GM12878 (cell line): Measurements from ENCODE around the gene SCYGR2. TPM values are rescaled to one million over a fixed set of nuclear protein-coding genes. Genes with fewer than 3 reads are reported as not detected.

ENCODE experiments used
- ATAC-seq: fragments of 200-7000 bp; cut with Tn5 transposase; 3 replicates; pipeline ENCODE4 v1.9.1; 2020; ENCODE audit warnings: mild to moderate bottlenecking, moderate library complexity
- BruUV-seq: library from RNA; stranded (reverse); fragments of 400-500 nt; replicated peaks from 2 replicates; lab custom pipeline; 2021; lab: Mats Ljungman, UMichigan
- CTCF ChIA-PET: fragments of 300-600 bp; sonication (Branson Sonifier 250); formaldehyde crosslinking; extraction: SDS; loops from one replicate; lab custom pipeline; 2021; ENCODE audit warnings: inconsistent platforms; lab: Yijun Ruan, JAX
- POLR2A ChIA-PET: fragments of 350-600 bp; formaldehyde crosslinking; extraction: SDS; loops from one replicate; lab custom pipeline; 2021; ENCODE audit warnings: inconsistent platforms; lab: Charles Lee
- RAD21 ChIA-PET: fragments of 300-600 bp; sonication (Branson Sonifier 250); formaldehyde crosslinking; loops from one replicate; lab custom pipeline; 2023; ENCODE audit warnings: antibody characterized with exemption; ENCODE audit not compliant: unreplicated experiment; lab: Charles Lee
- SMC1A ChIA-PET: fragments of 300-600 bp; sonication (Branson Sonifier 250); formaldehyde crosslinking; loops from one replicate; lab custom pipeline; 2023; ENCODE audit not compliant: unreplicated experiment, uncharacterized antibody; lab: Charles Lee
- DNase-seq: peaks from one replicate; pipeline ENCODE4 v3.0.0-alpha.2; 2011; ENCODE audit warnings: low read depth, low spot score
- FAIRE-seq: peaks from 3 replicates; lab custom pipeline; 2011; peaks lifted over from hg19 to GRCh38; lab: Jason Lieb, UNC
- H2AFZ ChIP-seq: 2 replicates; pipeline ENCODE4 v1.6.0; 2011; ENCODE audit warnings: low read depth, low read length, control low read depth; ENCODE audit not compliant: control insufficient read depth
- H3K27ac ChIP-seq: 2 replicates; pipeline ENCODE4 v1.5.1; 2011; ENCODE audit warnings: control low read depth; ENCODE audit not compliant: control insufficient read depth, insufficient read depth
- H3K27me3 ChIP-seq, 2 experiments: replicated peaks in 1 of 2; 2 replicates each; pipeline versions ENCODE4 v1.6.0 to v1.6.1; 2011; ENCODE audit warnings: low read length in 1 of 2; ENCODE audit not compliant: control insufficient read depth in 2 of 2, insufficient read depth in 2 of 2
- H3K36me3 ChIP-seq, 2 experiments: 2 replicates each; pipeline ENCODE4 v1.5.1; 2011; ENCODE audit warnings: low read length in 1 of 2; ENCODE audit not compliant: control insufficient read depth in 2 of 2, insufficient read depth in 2 of 2
- H3K4me1 ChIP-seq: 2 replicates; pipeline ENCODE4 v1.6.1; 2011; ENCODE audit warnings: mild to moderate bottlenecking, low read length, moderate library complexity, mixed read lengths; ENCODE audit not compliant: control insufficient read depth, insufficient read depth
- H3K4me2 ChIP-seq: 2 replicates; pipeline ENCODE4 v1.6.0; 2011; ENCODE audit warnings: control low read depth; ENCODE audit not compliant: control insufficient read depth, insufficient read depth
- H3K4me3 ChIP-seq: fragments of 200-600 bp; sonication (generic); 2 replicates; pipeline ENCODE4 v1.5.1; 2016
- H3K79me2 ChIP-seq: 2 replicates; pipeline ENCODE4 v1.6.0; 2011; ENCODE audit warnings: low read length; ENCODE audit not compliant: control insufficient read depth, insufficient read depth
- H3K9ac ChIP-seq: 2 replicates; pipeline ENCODE4 v1.8.0; 2011; ENCODE audit warnings: low read length, control low read depth, mixed read lengths; ENCODE audit not compliant: control insufficient read depth, insufficient read depth
- H3K9me3 ChIP-seq: replicated peaks from 3 replicates; pipeline ENCODE4 v1.5.1; 2011; ENCODE audit warnings: mild to moderate bottlenecking, low read length; ENCODE audit not compliant: control insufficient read depth, insufficient read depth
- H4K20me1 ChIP-seq: 2 replicates; pipeline ENCODE4 v1.6.0; 2011; ENCODE audit not compliant: control insufficient read depth, insufficient read depth
- CBFB ChIP-seq: IDR thresholded peaks from 2 replicates; pipeline ENCODE4 v1.6.1; 2016; ENCODE audit warnings: antibody characterized with exemption, low read depth
- EED ChIP-seq: sonication (generic); IDR thresholded peaks from 2 replicates; pipeline ENCODE4 v1.6.1; 2016; ENCODE audit warnings: antibody characterized with exemption, low read depth
- ESRRA ChIP-seq: IDR thresholded peaks from 2 replicates; pipeline ENCODE4 v1.6.1; 2012; ENCODE audit warnings: mild to moderate bottlenecking, low read length, improper control_type of control experiment
- EZH2 ChIP-seq: IDR thresholded peaks from 2 replicates; pipeline ENCODE4 v1.6.1; 2012; ENCODE audit warnings: low read depth, mild to moderate bottlenecking, control low read depth, inconsistent platforms, low read length, borderline replicate concordance; ENCODE audit not compliant: control insufficient read depth
- FOXK2 ChIP-seq: fragments of 450-650 bp; IDR thresholded peaks from 2 replicates; pipeline ENCODE4 v1.6.1; 2017; ENCODE audit warnings: mild to moderate bottlenecking, moderate library complexity
- JUNB ChIP-seq: IDR thresholded peaks from 2 replicates; pipeline ENCODE4 v1.6.1; 2016; ENCODE audit warnings: antibody characterized with exemption, mild to moderate bottlenecking
- MXI1 ChIP-seq: fragments of 150-350 bp; IDR thresholded peaks from 2 replicates; pipeline ENCODE4 v1.6.1; 2011; ENCODE audit warnings: low read depth, mild to moderate bottlenecking, inconsistent platforms, low read length, improper control_type of control experiment
- NR2C2 ChIP-seq: IDR thresholded peaks from 2 replicates; pipeline ENCODE4 v1.6.1; 2011; ENCODE audit warnings: borderline replicate concordance, low read depth; ENCODE audit not compliant: control insufficient read depth, insufficient read length
- NRF1 ChIP-seq: conservative IDR thresholded peaks from 2 replicates; pipeline ENCODE4 v1.6.1; 2011; ENCODE audit warnings: mild to moderate bottlenecking, low read depth, low read length, improper control_type of control experiment
- PML ChIP-seq: IDR thresholded peaks from 2 replicates; pipeline ENCODE4 v1.6.1; 2012; ENCODE audit warnings: low read length, inconsistent platforms
- RAD21 ChIP-seq: IDR thresholded peaks from 2 replicates; pipeline ENCODE4 v1.6.1; 2011; ENCODE audit warnings: mild to moderate bottlenecking, low read depth, low read length, moderate library complexity; ENCODE audit not compliant: insufficient read depth
- SMC3 ChIP-seq: IDR thresholded peaks from 2 replicates; pipeline ENCODE4 v1.6.1; 2011; ENCODE audit warnings: low read length, improper control_type of control experiment, borderline replicate concordance
- SP1 ChIP-seq: IDR thresholded peaks from one replicate; pipeline ENCODE4 v1.6.1; 2011; ENCODE audit warnings: low read depth, low read length
- SREBF1 ChIP-seq: IDR thresholded peaks from 2 replicates; pipeline ENCODE4 v1.6.1; 2012; ENCODE audit warnings: mild to moderate bottlenecking, low read length
- SUZ12 ChIP-seq: fragments of 200-600 bp; sonication (generic); IDR thresholded peaks from one replicate; pipeline ENCODE4 v1.6.1; 2018; ENCODE audit warnings: antibody characterized with exemption, mild to moderate bottlenecking; ENCODE audit not compliant: unreplicated experiment
- ZNF274 ChIP-seq: IDR thresholded peaks from one replicate; pipeline ENCODE4 v1.8.0; 2011; ENCODE audit not compliant: insufficient read length, insufficient read depth
- WGBS: methylation state at CpG from one replicate; pipeline ENCODE4 v1.1.6; 2016; ENCODE audit warnings: low lambda C conversion rate; ENCODE audit not compliant: insufficient replicate concordance, insufficient coverage; ENCODE audit errors: missing lambda C conversion rate; 5-methylcytosine and 5-hydroxymethylcytosine counted together
- in situ Hi-C: fragments of 300-500 bp; cut with MboI; formaldehyde crosslinking; loops from 9 replicates; pipeline ENCODE4 v1.14.3; 2018; ENCODE audit warnings: mixed read lengths
- intact Hi-C: fragments of 100-400 bp; cut with micrococcal nuclease; formaldehyde crosslinking; loops from one replicate; pipeline ENCODE4 v1.14.2; 2022; ENCODE audit not compliant: unreplicated experiment
- polyA plus RNA-seq, 11 experiments: library from polyadenylated mRNA; depleted of rRNA in 4 of 11; unstranded in 6 of 11; stranded (reverse) in 5 of 11; fragments of >200 nt; fragmentation: Nextera tagmentation in 4 of 11; fragmentation: Illumina TruSeq in 1 of 11; extraction: Ambion mirVana in 4 of 11; extraction: Trizol in 1 of 11; gene quantifications; 1 replicate in 1 of 11; 2 replicates in 10 of 11; pipeline versions ENCODE4 v1.2.1 to v1.2.3, GENCODE V29; 2011 to 2016; ENCODE audit warnings: inconsistent platforms in 2 of 11, missing spikeins in 2 of 11, low read depth in 1 of 11
- total RNA-seq, 4 experiments: library from RNA; depleted of rRNA in 3 of 4; stranded (reverse); fragments of >200 nt in 3 of 4; fragmentation: Illumina TruSeq in 1 of 4; extraction: Trizol in 1 of 4; gene quantifications; 2 replicates each; pipeline versions ENCODE4 v1.2.1 to v1.2.3, GENCODE V29; 2013 to 2021
- TF ChIP-seq, protein P1 (sequence below): fragments of 150-350 bp; IDR thresholded peaks from 2 replicates; pipeline ENCODE4 v1.6.1; 2014; ENCODE audit warnings: mild to moderate bottlenecking, low read depth, low read length

Gene SCYGR2
- total and polyA plus RNA-seq, 10 of the 15 experiments (the other 5 are each of a cell fraction or from before 2014, with no cell fraction given): not detected

DNA sequence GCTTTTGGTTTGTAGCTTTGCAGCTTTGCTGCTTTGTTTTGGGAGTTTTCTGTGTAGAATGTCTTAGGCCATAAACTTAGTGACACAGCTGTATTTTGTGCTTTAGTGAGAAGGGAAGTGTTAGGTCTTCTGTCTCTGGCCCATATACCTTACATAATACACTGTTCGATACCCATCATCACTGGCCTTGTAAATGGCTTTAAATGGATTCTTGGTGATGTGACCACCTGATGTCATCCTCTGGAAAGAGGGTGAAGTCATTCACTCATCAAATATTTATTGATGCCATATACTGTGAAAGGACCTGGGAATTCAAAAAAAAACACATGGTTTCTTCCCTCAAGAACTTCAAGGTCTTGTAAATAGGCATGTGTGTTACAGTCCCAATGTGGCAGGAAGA lies 18.9 kb upstream of the SCYGR2 start:
- SMC1A ChIA-PET: interaction anchor here (1.2 to 1.4 kb wide), 2 partner anchors 9 to 281 kb away, joined by 3 read pairs; no protein-coding TSS in a partner anchor
- ATAC-seq: no peak
- TF ChIP-seq PML (no peak), SREBF1 (no peak), RAD21 (no peak), CBFB (no peak), SP1 (no peak), MXI1 (no peak)
- H3K79me2 ChIP-seq: no peaks in the 10 kb centered on the region
- 100% methylated on average over 1 of the region's 1 CpG for WGBS
- BruUV-seq: no TSS peak
- H3K27ac ChIP-seq: no peak overlapping the region
- peaks cover 5% of the 10 kb centered on the region; the same call in 2 of the 3 replicates for H3K9me3 ChIP-seq
- no peak for FAIRE-seq
- intact Hi-C loops: no loop called here
- H3K4me3 ChIP-seq: no peak overlapping the region
- no peak overlapping the region for H3K9ac ChIP-seq
- no peaks in the 10 kb centered on the region for H3K27me3 ChIP-seq
- H2AFZ ChIP-seq: no peak overlapping the region
- no peaks in the 10 kb centered on the region for H3K4me1 ChIP-seq
- H3K36me3 ChIP-seq: no peaks in the 10 kb centered on the region
- in situ Hi-C loops: no loop called here
- RAD21 ChIA-PET: interaction anchor here (0.6 to 1.3 kb wide), 3 partner anchors 55 to 174 kb away, joined by 3 to 4 read pairs (median 3); no protein-coding TSS in a partner anchor
- CTCF ChIA-PET: interaction anchor here (0.8 to 1.7 kb wide), 2 partner anchors 12 to 13 kb away, joined by 3 to 7 read pairs; no protein-coding TSS in a partner anchor
- no peak overlapping the region for H3K4me2 ChIP-seq
- H4K20me1 ChIP-seq: no peaks in the 10 kb centered on the region
- no peak for DNase-seq
- POLR2A ChIA-PET: no interaction called here

DNA sequence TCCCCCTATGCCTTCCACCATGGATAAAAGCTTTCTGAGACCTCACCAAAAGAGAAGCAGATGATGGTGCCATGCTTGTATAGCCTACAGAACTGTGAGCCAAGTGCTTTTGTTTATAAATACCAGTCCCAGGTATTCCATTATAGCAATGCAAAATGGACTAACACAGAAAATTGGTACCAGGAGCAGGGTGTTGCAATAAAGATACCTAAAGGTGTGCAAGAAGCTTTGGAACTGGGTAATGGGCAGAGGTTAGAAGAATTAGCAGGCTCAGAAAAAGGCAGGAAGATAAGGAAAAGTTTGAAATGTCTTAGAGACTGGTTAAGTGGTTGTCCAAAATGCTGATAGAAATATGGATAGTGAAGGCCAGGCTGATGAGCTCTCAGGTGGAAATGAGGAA lies 16.3 kb upstream of the SCYGR2 start:
- ChIA-PET RAD21 (no interaction called here), CTCF (no interaction called here), POLR2A (interaction anchor here (0.5 kb wide), 1 partner anchor 134 kb away, joined by 6 read pairs; no protein-coding TSS in a partner anchor), SMC1A (no interaction called here)
- peaks cover 5% of the 10 kb centered on the region; the same call in 2 of the 3 replicates for H3K9me3 ChIP-seq
- no peak overlapping the region for H3K4me3 ChIP-seq
- no peak overlapping the region for H3K9ac ChIP-seq
- H4K20me1 ChIP-seq: no peaks in the 10 kb centered on the region
- H3K4me2 ChIP-seq: no peak overlapping the region
- no peak for FAIRE-seq
- no peak overlapping the region for H3K27ac ChIP-seq
- no peaks in the 10 kb centered on the region for H3K4me1 ChIP-seq
- H3K27me3 ChIP-seq: no peaks in the 10 kb centered on the region
- no TSS peak for BruUV-seq
- H2AFZ ChIP-seq: no peak overlapping the region
- DNase-seq: no peak
- intact Hi-C loops (no loop called here), in situ Hi-C loops (no loop called here)
- H3K36me3 ChIP-seq: no peaks in the 10 kb centered on the region
- no peak for ATAC-seq
- H3K79me2 ChIP-seq: no peaks in the 10 kb centered on the region
- TF ChIP-seq NR2C2: no peak
- TF ChIP-seq EZH2: no peak
- no peak for TF ChIP-seq NRF1
- no peak for TF ChIP-seq SMC3
- TF ChIP-seq ESRRA: no peak
- TF ChIP-seq PML: no peak
- no peak for TF ChIP-seq JUNB
- no peak for TF ChIP-seq ZNF274
- no peak for TF ChIP-seq SUZ12
- TF ChIP-seq CBFB: no peak
- TF ChIP-seq EED: no peak
- TF ChIP-seq, protein P1, sequence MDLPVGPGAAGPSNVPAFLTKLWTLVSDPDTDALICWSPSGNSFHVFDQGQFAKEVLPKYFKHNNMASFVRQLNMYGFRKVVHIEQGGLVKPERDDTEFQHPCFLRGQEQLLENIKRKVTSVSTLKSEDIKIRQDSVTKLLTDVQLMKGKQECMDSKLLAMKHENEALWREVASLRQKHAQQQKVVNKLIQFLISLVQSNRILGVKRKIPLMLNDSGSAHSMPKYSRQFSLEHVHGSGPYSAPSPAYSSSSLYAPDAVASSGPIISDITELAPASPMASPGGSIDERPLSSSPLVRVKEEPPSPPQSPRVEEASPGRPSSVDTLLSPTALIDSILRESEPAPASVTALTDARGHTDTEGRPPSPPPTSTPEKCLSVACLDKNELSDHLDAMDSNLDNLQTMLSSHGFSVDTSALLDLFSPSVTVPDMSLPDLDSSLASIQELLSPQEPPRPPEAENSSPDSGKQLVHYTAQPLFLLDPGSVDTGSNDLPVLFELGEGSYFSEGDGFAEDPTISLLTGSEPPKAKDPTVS: no peak
- no peak for TF ChIP-seq FOXK2
